NCI-H146 (cell line): ENCODE measurements around the gene BHLHA9.
A peak's percentile ranks its signal among the peaks of the same experiment; 100 is the strongest.
"Not testable (repeated sequence)": the region's sequence is repeated elsewhere in the genome, so short reads cannot be mapped to it uniquely, and the experiment has no call there.

Experiments
- DNase-seq: peaks from one replicate; lab custom pipeline; 2025; lab: John Stamatoyannopoulos, UW

BHLHA9 gene

GRCh38 chr17:1270210-1271029 lies at the start of gene BHLHA9:
Gene BHLHA9, plus strand, starts transcription at chr17:1270444. Its CDS starts 120 bp downstream, at chr17:1270564.
- peak; percentile 28 for DNase-seq

GRCh38 chr17:1221209-1221608 lies 49.0 kb upstream of the BHLHA9 start:
- DNase-seq = no peak

- DNase-seq = no peak
These were observed 47.9 kb upstream of the BHLHA9 start for GRCh38 chr17:1222321-1222720.

GRCh38 chr17:1223662-1224061 lies 46.6 kb upstream of the BHLHA9 start:
- no peak for DNase-seq

GRCh38 chr17:1224330-1224729 lies 45.9 kb upstream of the BHLHA9 start:
- DNase-seq = no peak

GRCh38 chr17:1226308-1226707 lies 43.9 kb upstream of the BHLHA9 start:
- no peak for DNase-seq

DNA sequence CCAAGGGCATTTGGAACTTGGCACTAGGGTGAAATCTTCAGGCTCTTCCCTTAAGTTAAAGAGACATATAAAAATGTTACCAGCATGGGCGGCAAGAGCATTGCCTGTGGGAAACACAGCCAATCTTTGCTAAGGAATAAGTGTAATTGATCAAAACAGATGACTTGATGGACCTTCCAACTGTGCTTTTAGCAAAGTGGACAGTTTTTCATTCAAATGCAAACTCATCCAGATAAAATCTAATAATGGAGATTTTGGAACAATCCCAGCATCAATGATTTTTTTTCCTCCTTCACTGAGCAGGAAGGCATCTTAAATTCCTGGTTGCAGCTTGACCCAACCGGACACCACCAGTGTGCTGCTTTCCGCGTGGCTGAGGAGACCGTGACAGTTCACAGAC lies 42.9 kb upstream of the BHLHA9 start:
- DNase-seq = no peak

DNA sequence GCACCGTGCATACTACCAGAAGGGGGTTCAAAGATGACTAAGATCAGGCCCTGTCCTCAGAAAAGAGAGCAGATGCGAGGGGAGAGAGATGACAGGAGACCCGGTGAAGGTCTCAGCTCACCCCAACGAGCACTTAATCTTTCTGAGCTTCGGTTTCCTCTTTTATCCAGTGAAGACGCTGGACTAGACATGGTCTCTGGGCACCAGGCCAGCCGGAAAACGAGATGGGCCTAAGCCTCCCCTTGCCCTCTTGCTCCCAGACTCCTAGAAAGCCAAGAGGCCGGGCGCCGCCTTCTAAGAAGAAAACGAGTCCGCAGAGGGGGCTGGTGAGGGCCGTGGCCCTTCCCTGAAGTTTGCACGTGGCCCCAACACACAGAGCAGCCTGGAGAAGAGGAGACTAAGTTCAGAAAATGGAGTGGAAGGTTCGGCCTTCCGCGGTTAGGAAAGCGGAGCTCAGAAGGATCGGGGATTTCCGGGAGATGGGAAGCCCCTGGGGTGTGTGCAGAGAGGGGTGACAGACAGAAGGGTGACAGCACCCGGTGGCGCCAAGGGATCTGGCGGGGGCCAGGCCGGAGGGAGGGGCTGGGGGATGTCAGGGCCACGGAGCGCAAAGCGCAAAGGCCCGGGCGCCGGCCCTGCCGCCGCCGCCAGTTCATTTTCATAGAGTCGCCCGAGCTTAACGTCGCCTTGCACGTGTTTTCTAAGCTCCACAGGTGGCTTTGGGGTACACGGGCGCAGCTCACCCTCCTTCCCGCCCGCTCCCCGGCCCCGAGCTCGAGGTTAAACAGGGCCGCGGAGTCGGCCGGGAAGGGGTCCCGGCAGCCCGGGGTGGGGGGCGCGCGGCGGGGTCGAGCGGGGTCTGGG lies 42.1 kb upstream of the BHLHA9 start:
- DNase-seq = no peak

GRCh38 chr17:1228781-1229348 lies 41.4 kb upstream of the BHLHA9 start:
- DNase-seq = no peak

- DNase-seq = peak; percentile 26
These were observed 40.8 kb upstream of the BHLHA9 start for GRCh38 chr17:1229349-1229899.

GRCh38 chr17:1229900-1230501 lies 40.2 kb upstream of the BHLHA9 start:
- DNase-seq = no peak

- DNase-seq = no peak
These were observed 38.8 kb upstream of the BHLHA9 start for GRCh38 chr17:1231456-1231855.

GRCh38 chr17:1232331-1232730 lies 37.9 kb upstream of the BHLHA9 start:
- no peak for DNase-seq

- no peak for DNase-seq
These were observed 37.5 kb upstream of the BHLHA9 start for GRCh38 chr17:1232786-1233185.

- no peak for DNase-seq
These were observed 35.8 kb upstream of the BHLHA9 start for GRCh38 chr17:1234455-1234854.

- no peak for DNase-seq
These were observed 32.8 kb upstream of the BHLHA9 start for GRCh38 chr17:1237471-1237870.

- DNase-seq = no peak
These were observed 31.0 kb upstream of the BHLHA9 start for GRCh38 chr17:1239210-1239609.

- DNase-seq = not testable (repeated sequence)
These were observed 29.8 kb upstream of the BHLHA9 start for GRCh38 chr17:1240426-1240825.

DNA sequence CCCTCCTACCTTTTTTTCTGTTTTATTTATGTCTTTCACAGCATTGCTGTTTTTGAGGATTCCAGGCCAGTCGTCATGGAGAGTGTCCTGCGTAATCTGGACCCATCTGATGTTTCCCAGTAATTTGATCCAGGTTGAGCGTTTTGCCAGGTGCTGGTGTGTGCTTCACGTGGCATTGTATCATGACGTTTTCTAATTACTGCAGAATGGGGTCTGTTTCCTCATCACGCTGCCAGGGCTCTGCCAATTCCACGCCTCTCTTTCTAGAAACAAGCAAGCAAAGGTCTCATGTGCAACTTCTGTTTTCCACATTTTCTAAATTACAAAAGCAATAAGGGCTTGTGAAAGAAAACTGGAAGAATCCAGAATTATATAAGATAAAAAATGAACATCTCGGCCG lies 28.3 kb upstream of the BHLHA9 start:
- peak; percentile 75 for DNase-seq

DNA sequence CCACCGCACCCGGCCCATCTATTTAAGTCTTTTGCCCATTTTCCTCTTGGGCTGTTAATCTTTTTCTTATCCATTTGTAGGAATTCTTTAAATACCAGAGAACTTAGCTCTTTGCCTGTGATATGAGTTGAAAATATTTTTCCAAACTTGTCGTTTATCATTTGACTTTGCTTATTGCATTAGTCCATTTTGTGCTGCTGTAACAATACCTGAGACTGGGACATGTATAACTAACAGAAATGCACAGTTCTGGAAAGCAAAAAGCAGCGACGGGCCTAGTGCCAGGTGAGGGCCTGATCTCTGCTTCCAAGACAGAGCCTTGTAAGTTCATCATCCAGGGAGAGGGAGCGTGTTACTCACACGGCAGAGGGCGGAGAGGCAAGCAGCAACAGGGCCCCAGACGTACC lies 25.6 kb upstream of the BHLHA9 start:
- no peak for DNase-seq

GRCh38 chr17:1251866-1252608 lies 18.2 kb upstream of the BHLHA9 start:
- DNase-seq = peak; percentile 85
